Pancreas (tissue), 10 donors: ENCODE measurements around the gene FARP1. TPM values are rescaled to one million over a fixed set of nuclear protein-coding genes. Genes with fewer than 3 reads are reported as not detected.
"Not testable (repeated sequence)": the region's sequence is repeated elsewhere in the genome, so short reads cannot be mapped to it uniquely, and the experiment has no call there.

ENCODE experiments used
- ATAC-seq, 4 donors: fragments of 200-7000 bp; cut with Tn5 transposase; one replicate each; pipeline versions ENCODE4 v1.8.0 to v1.9.1; 2020; ENCODE audit warnings: mild to moderate bottlenecking in 4 of 4, moderate library complexity in 4 of 4
- DNase-seq, 6 donors: peaks; one replicate each; pipeline ENCODE4 v3.0.0-alpha.2; 2020
- FAIRE-seq: peaks from 2 replicates; lab custom pipeline; 2012; peaks lifted over from hg19 to GRCh38; lab: Jason Lieb, UNC
- H3K27ac ChIP-seq, 4 donors: fragments of 200-600 bp; sonication (generic); 1 replicate in 3 of 4; 2 replicates in 1 of 4; pipeline versions ENCODE4 v1.5.0 to v1.8.0; 2020
- H3K27me3 ChIP-seq, 4 donors: fragments of 200-600 bp; one replicate each; pipeline ENCODE4 v1.8.0; 2021
- H3K36me3 ChIP-seq, 3 donors: fragments of 200-600 bp; sonication (generic) in 1 of 3; one replicate each; pipeline versions ENCODE4 v1.5.0 to v1.8.0; 2020 to 2021
- H3K4me1 ChIP-seq, 3 donors: fragments of 200-600 bp; one replicate each; pipeline ENCODE4 v1.8.0; 2021
- H3K4me3 ChIP-seq, 4 donors: fragments of 200-600 bp; sonication (generic) in 2 of 4; one replicate each; pipeline versions ENCODE4 v1.5.0 to v1.8.0; 2020 to 2021
- H3K9me3 ChIP-seq, 4 donors: fragments of 200-600 bp; one replicate each; pipeline ENCODE4 v1.8.0; 2021
- CTCF ChIP-seq, 4 donors: fragments of 200-600 bp; sonication (generic) in 3 of 4; IDR thresholded peaks; one replicate each; pipeline versions ENCODE4 v1.5.0 to v1.8.0; 2021; ENCODE audit warnings: antibody characterized with exemption in 4 of 4
- WGBS, 2 donors: extraction: QIAGEN DNeasy Blood & Tissue Kit; methylation state at CpG; one replicate each; pipeline ENCODE4 v1.1.7; 2013; 5-methylcytosine and 5-hydroxymethylcytosine counted together
- intact Hi-C, 3 donors: fragments of 100-400 bp; cut with DNase I; formaldehyde crosslinking; loops; one replicate each; pipeline versions ENCODE4 v1.11.1 to v1.14.2; 2022
- polyA plus RNA-seq, 2 donors: library from polyadenylated mRNA; stranded (reverse); fragments of 200-250 nt; gene quantifications; one replicate each; pipeline ENCODE4 v1.2.3, GENCODE V29; 2013
- total RNA-seq, 6 donors: library from RNA; stranded (reverse); fragmentation: NEBNext Ultra II Directional in 4 of 6; extraction: Animal tissue kit (Norgen Biotek cat#: 25700) in 4 of 6; gene quantifications; one replicate each; pipeline versions ENCODE4 v1.2.1 to v1.2.4, GENCODE V29; 2021 to 2023
- donor health status: healthy with polysubstance abuse.
- donor health status: DM: no; HTN: no; CAD: no; lungs with moderate emphysema.
- donor health status: DM: no; HTN: no; CAD: no.
- donor health status: control.
- donor health status: control.
- donor health status: Bipolar disorder and iron deficiency.
- donor health status: DM: yes; HTN: yes; CAD: no.
- donor health status: DM: no; HTN: no; CAD: no.
- donor health status: DM: no; HTN: no; CAD: no.
- donor health status: DM: yes; HTN: yes; CAD: no.

FARP1 gene
- total and polyA plus RNA-seq, 8 donors = 30.8 to 95.1 (median 56.0) TPM

- intact Hi-C loops = no loop called here
- H3K4me3 ChIP-seq = no peak overlapping the region
- FAIRE-seq = no peak
- no peak for ATAC-seq
- no peaks in the 10 kb centered on the region for H3K36me3 ChIP-seq
- 91% methylated on average over 4 of the region's 4 CpGs for WGBS, 2 donors
- H3K4me1 ChIP-seq = peaks cover 28 to 38% (median 38%) of the 10 kb centered on the region in 3 donors
- no peak for TF ChIP-seq CTCF (IDR thresholded peaks at IDR 0.05)
- H3K9me3 ChIP-seq = no peaks in the 10 kb centered on the region
- H3K27ac ChIP-seq = no peak overlapping the region
- H3K27me3 ChIP-seq = no peaks in the 10 kb centered on the region
- no peak for DNase-seq
These were observed 126.5 kb downstream of the FARP1 start for GRCh38 chr13:98269386-98269785.

GRCh38 chr13:98270819-98271218, 127.9 kb downstream of the FARP1 start:
- peaks cover 31 to 44% (median 34%) of the 10 kb centered on the region in 3 donors for H3K4me1 ChIP-seq
- TF ChIP-seq CTCF (IDR thresholded peaks at IDR 0.05) = no peak
- no peaks in the 10 kb centered on the region for H3K9me3 ChIP-seq
- no peaks in the 10 kb centered on the region for H3K36me3 ChIP-seq
- intact Hi-C loops = no loop called here
- no peaks in the 10 kb centered on the region for H3K27me3 ChIP-seq
- H3K27ac ChIP-seq = no peak overlapping the region
- DNase-seq = no peak
- no peak for ATAC-seq
- H3K4me3 ChIP-seq = no peak overlapping the region
- WGBS, 2 donors = 93% methylated on average over 9 of the region's 9 CpGs
- no peak for FAIRE-seq

- H3K9me3 ChIP-seq, H3K36me3 ChIP-seq, H3K27ac ChIP-seq, H3K27me3 ChIP-seq, H3K4me3 ChIP-seq, intact Hi-C loops, DNase-seq, ATAC-seq, FAIRE-seq: not testable (repeated sequence)
- peaks cover 23 to 45% (median 26%) of the 10 kb centered on the region in 3 donors for H3K4me1 ChIP-seq
- 51% methylated on average over 3 of the region's 3 CpGs for WGBS, 2 donors
These were observed 128.8 kb downstream of the FARP1 start for GRCh38 chr13:98271646-98272045.

GRCh38 chr13:98272549-98272948, 129.7 kb downstream of the FARP1 start:
- intact Hi-C loops = no loop called here
- H3K36me3 ChIP-seq = no peaks in the 10 kb centered on the region
- H3K27ac ChIP-seq = no peak overlapping the region
- H3K9me3 ChIP-seq = no peaks in the 10 kb centered on the region
- ATAC-seq = no peak
- H3K27me3 ChIP-seq = no peaks in the 10 kb centered on the region
- DNase-seq = no peak
- FAIRE-seq = no peak
- H3K4me3 ChIP-seq = no peak overlapping the region
- WGBS, 2 donors = 31 to 44% methylated on average over 1 of the region's 1 CpG
- no peak for TF ChIP-seq CTCF (IDR thresholded peaks at IDR 0.05)
- peaks cover 18 to 37% (median 25%) of the 10 kb centered on the region in 3 donors for H3K4me1 ChIP-seq

GRCh38 chr13:98273067-98273823, 130.4 kb downstream of the FARP1 start:
- no peak for TF ChIP-seq CTCF (IDR thresholded peaks at IDR 0.05)
- H3K27me3 ChIP-seq = no peaks in the 10 kb centered on the region
- H3K9me3 ChIP-seq = no peaks in the 10 kb centered on the region
- peak in 3 of 4 donors; percentile 29 to 62 (median 36) for ATAC-seq
- no peaks in the 10 kb centered on the region for H3K36me3 ChIP-seq
- H3K27ac ChIP-seq = peak overlapping the region in 1 of 4 donors; percentile 37
- H3K4me1 ChIP-seq = peaks cover 18 to 31% (median 18%) of the 10 kb centered on the region in 3 donors
- FAIRE-seq = no peak
- intact Hi-C loops = no loop called here
- WGBS, 2 donors = 69 to 73% methylated on average over 9 of the region's 9 CpGs
- H3K4me3 ChIP-seq = no peak overlapping the region
- no peak for DNase-seq
